Ascending aorta (tissue), 2 donors: ENCODE data around the gene TMEM139. TPM values are rescaled to one million over a fixed set of nuclear protein-coding genes. Genes with fewer than 3 reads are reported as not detected.

ENCODE experiments used
- DNase-seq, 2 donors: peaks; one replicate each; pipeline ENCODE4 v3.0.0-alpha.2; 2019; ENCODE audit warnings: low spot score in 2 of 2
- H3K27ac ChIP-seq, 2 donors: fragments of 200-600 bp; sonication (generic); one replicate each; pipeline ENCODE4 v1.5.1; 2016 to 2017; ENCODE audit warnings: mild to moderate bottlenecking in 1 of 2
- H3K27me3 ChIP-seq: fragments of 200-600 bp; sonication (generic); one replicate; pipeline ENCODE4 v1.5.1; 2017
- H3K36me3 ChIP-seq, 2 donors: fragments of 200-600 bp; sonication (generic); one replicate each; pipeline ENCODE4 v1.5.1; 2016
- H3K4me1 ChIP-seq, 2 donors: fragments of 200-600 bp; sonication (generic); one replicate each; pipeline ENCODE4 v1.5.1; 2016 to 2017; ENCODE audit warnings: mild to moderate bottlenecking in 1 of 2
- H3K4me3 ChIP-seq, 2 donors: fragments of 200-600 bp; sonication (generic); one replicate each; pipeline ENCODE4 v1.5.1; 2016 to 2017; ENCODE audit warnings: mild to moderate bottlenecking in 1 of 2
- H3K9me3 ChIP-seq, 2 donors: fragments of 200-600 bp; sonication (generic); one replicate each; pipeline ENCODE4 v1.5.1; 2016
- CTCF ChIP-seq, 3 experiments: fragments of 200-600 bp in 2 of 3; fragments of 450-650 bp in 1 of 3; sonication (generic) in 2 of 3; IDR thresholded peaks; one replicate each; pipeline ENCODE4 v1.5.1; 2016 to 2019; ENCODE audit warnings: antibody characterized with exemption in 3 of 3, mild to moderate bottlenecking in 1 of 3, moderate library complexity in 1 of 3
- intact Hi-C: fragments of 100-400 bp; cut with DNase I; formaldehyde crosslinking; loops from one replicate; pipeline ENCODE4 v1.15.1; 2023
- total RNA-seq: library from RNA; depleted of rRNA; stranded (reverse); fragments of >200 nt; gene quantifications from one replicate; pipeline ENCODE4 v1.1.0, GENCODE V29; 2016

The TMEM139 gene
- total RNA-seq, 1 donor from 2014 or later: 11.5 TPM

- no peaks in the 10 kb centered on the region for H3K9me3 ChIP-seq
- no peak for DNase-seq
- intact Hi-C loops: no loop called here
- no peak for TF ChIP-seq CTCF (IDR thresholded peaks at IDR 0.05)
- H3K27ac ChIP-seq: no peak overlapping the region
- H3K27me3 ChIP-seq: no peaks in the 10 kb centered on the region
- peaks cover 0 to 4% of the 10 kb centered on the region in 2 donors for H3K4me1 ChIP-seq
- no peak overlapping the region for H3K4me3 ChIP-seq
- peaks cover 53 to 70% of the 10 kb centered on the region in 2 donors for H3K36me3 ChIP-seq
These were observed 14.6 kb downstream of the TMEM139 start for GRCh38 chr7:143299346-143299745.

GRCh38 chr7:143299840-143300239 lies 15.1 kb downstream of the TMEM139 start:
- H3K4me3 ChIP-seq: no peak overlapping the region
- TF ChIP-seq CTCF (IDR thresholded peaks at IDR 0.05): peak in 1 of 3 experiments; percentile 31
- no peaks in the 10 kb centered on the region for H3K27me3 ChIP-seq
- no peak for DNase-seq
- H3K4me1 ChIP-seq: peaks cover 0 to 4% of the 10 kb centered on the region in 2 donors
- peaks cover 53 to 70% of the 10 kb centered on the region in 2 donors for H3K36me3 ChIP-seq
- H3K27ac ChIP-seq: no peak overlapping the region
- H3K9me3 ChIP-seq: no peaks in the 10 kb centered on the region
- intact Hi-C loops: no loop called here

GRCh38 chr7:143300959-143301935 lies 16.5 kb downstream of the TMEM139 start:
- Histone ChIP-seq H3K4me3 (no peak overlapping the region), H3K27me3 (no peaks in the 10 kb centered on the region), H3K4me1 (peaks cover 0 to 4% of the 10 kb centered on the region in 2 donors), H3K27ac (no peak overlapping the region), H3K9me3 (no peaks in the 10 kb centered on the region), H3K36me3 (peaks cover 63 to 78% of the 10 kb centered on the region in 2 donors)
- TF ChIP-seq CTCF (IDR thresholded peaks at IDR 0.05): no peak
- DNase-seq: no peak
- intact Hi-C loops: no loop called here

- intact Hi-C loops: loop anchor here (2.0 kb wide), 1 partner anchor 63 kb away; no protein-coding TSS in a partner anchor
- Histone ChIP-seq H3K27me3 (no peaks in the 10 kb centered on the region), H3K4me3 (no peak overlapping the region), H3K4me1 (no peaks in the 10 kb centered on the region), H3K27ac (no peak overlapping the region), H3K36me3 (peaks cover 72 to 91% of the 10 kb centered on the region in 2 donors), H3K9me3 (no peaks in the 10 kb centered on the region)
- DNase-seq: no peak
- no peak for TF ChIP-seq CTCF (IDR thresholded peaks at IDR 0.05)
These were observed 19.0 kb downstream of the TMEM139 start for GRCh38 chr7:143303733-143304132.

GRCh38 chr7:143304938-143305337 lies 20.2 kb downstream of the TMEM139 start:
- intact Hi-C loops: loop anchor here (2.0 to 5.0 kb wide), 2 partner anchors 64 to 112 kb away; no protein-coding TSS in a partner anchor
- Histone ChIP-seq H3K4me3 (no peak overlapping the region), H3K4me1 (no peaks in the 10 kb centered on the region), H3K36me3 (peaks cover 62 to 80% of the 10 kb centered on the region in 2 donors), H3K27me3 (no peaks in the 10 kb centered on the region), H3K9me3 (no peaks in the 10 kb centered on the region), H3K27ac (no peak overlapping the region)
- no peak for DNase-seq
- TF ChIP-seq CTCF (IDR thresholded peaks at IDR 0.05): no peak
